Stimulated activated CD8-positive, alpha-beta memory T cell treated with anti-CD3 and anti-CD28 coated beads, Interleukin-2, amount 100 ng/mL, for 1 hour (primary cell): ENCODE measurements around the gene MEF2B.
A peak's percentile ranks its signal among the peaks of the same experiment; 100 is the strongest.
"Not testable (repeated sequence)": the region's sequence is repeated elsewhere in the genome, so short reads cannot be mapped to it uniquely, and the experiment has no call there.

Source experiments
- DNase-seq, 2 donors: peaks; one replicate each; pipeline ENCODE4 v3.0.0-alpha.2; 2020; ENCODE audit warnings: low read depth in 2 of 2

MEF2B gene

DNA sequence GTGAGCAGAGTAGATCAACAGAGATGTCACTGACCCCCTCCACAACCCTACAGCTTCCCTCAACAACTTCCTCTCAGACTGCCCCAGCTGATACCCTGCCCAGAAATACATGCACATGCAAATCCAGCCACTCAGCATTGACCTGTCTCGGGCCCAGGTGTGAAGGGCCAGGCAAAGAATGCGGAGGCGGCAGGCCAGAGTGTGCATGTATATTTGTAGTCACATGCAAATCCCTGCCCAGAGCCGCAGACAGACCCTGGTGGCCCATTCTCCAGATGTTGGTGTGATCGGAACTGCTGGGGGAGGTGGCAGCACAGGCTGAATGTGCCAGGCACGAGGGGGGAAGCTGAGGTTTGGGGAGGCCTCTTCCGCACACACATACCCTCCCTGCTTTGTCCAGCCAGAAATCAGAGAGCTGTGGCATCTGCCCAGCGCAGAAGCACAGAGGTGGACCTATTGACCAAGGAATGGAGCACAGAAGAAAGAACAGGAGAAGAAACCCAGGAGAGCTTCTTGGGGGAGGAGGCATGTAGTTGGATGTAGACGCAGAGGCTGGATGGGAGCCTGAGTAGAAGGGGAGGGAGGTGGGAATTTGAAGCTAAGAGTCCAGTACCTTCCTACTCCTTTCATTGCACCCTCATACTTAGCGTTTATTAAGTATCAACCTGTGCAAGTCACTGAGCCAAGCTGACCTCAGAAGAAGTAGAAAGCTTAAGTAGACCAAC lies 14.4 kb downstream of the MEF2B start:
- DNase-seq = no peak

GRCh38 chr19:19154768-19155494 lies 15.1 kb downstream of the MEF2B start:
- no peak for DNase-seq

DNA sequence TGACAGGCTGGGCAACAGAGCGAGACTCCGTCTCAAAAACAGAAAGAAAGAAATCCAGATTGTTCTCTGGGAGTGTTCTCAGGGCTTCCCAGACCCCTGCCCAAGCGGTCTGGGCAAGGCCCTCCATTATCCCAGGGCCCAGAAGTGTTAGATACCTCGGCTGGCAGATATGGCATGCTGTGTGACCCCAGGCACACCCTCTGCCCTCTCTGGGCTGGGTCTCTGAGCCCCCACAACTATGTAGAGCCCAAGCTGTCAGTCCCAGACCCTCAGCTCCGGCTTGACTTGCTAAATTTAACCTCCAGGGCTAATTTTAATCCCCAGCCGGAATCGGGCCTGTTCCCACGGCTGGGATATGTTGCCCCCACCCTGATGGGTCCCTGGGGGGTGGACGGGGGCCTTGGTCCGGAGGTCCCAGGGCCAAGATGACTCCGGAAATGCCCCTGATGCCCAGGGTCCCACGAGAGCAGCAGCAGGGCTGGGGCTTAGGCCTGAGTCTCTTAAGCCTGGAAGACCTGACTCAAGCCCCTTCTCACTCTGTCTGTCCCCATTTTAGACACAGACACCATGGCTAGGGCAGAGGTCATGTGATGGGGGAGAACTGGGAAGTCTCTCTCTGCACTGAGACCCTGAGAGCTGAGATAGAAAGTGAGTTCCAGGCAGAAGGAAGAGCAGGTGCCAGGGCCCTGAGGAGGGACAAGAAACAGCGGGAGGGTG lies 17.2 kb downstream of the MEF2B start:
- DNase-seq = no peak

DNA sequence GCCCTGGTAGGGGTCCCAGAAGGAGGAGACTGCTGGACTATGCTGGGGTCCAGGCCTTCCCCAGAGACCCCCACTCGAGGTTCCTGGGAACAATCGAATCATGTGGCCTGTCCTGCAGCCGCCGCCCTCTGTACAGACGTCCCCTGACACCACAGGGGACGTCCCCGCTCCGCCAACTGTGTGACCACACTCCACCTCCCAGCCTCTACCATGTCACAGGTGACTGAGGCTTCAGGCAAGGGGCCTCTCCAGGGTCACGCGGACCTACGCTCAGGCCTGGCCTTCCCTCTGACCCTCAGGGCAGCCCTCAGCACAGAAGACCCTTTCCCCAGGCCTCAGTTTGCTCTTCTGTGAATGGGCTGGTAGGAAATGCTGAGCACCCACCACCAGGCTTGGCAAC lies 18.6 kb downstream of the MEF2B start:
- no peak for DNase-seq

DNA sequence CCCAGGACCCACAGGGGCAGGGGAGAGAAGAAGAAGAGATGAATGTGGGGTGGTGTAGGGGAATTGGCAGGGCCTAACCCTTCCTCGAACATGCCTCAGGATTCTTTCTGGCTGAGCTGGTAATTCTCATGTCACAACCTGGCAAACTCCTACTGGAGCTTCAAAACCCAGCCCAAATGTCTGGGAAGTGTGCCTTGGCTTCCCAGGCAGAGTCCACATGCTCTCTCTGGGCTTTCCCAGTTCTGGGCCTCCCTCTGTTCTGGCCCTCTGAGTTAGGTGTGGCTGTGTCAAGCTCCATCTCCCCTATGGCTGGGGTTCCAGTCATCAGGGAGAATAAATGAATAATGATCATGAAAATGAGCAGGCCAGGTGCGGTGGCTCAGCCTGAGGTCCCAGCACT lies 20.6 kb downstream of the MEF2B start:
- no peak for DNase-seq

DNA sequence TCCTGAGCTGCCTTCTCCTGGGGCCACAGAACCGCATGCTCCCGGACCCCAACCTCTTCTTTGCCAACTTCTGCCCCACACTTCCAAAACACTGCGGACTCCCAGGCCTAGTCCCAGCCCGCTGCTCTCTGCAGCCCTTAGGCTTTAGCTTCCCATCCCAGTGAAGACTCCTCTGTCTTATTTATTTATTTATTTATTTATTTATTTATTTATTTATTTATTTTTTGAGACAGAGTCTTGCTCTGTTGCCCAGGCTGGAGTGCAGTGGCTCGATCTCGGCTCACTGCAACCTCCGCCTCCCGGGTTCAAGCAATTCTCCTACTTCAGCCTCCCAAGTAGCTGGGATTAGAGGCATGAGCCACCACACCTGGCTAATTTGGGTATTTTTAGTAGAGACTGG lies 21.6 kb downstream of the MEF2B start:
- not testable (repeated sequence) for DNase-seq

DNA sequence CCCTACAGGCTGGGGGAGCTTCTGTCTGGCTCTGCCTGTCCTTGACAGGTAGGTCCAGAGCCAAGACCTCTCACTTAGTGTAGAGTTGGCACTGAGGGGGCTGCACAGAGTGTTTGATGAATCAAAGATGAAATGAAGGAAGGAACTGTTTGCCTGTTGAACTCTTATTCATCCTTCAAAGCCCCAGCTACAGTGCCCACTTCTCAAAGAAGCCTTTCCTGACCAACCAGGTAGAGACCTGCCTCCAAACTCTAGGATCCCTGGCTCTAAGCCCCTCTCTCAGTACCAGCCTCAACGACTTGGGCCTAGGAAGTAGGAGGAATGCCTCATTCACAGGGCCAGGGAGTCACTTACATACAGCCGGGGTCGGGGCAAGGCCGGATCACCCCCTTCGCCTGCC lies 22.7 kb downstream of the MEF2B start:
- no peak for DNase-seq

DNA sequence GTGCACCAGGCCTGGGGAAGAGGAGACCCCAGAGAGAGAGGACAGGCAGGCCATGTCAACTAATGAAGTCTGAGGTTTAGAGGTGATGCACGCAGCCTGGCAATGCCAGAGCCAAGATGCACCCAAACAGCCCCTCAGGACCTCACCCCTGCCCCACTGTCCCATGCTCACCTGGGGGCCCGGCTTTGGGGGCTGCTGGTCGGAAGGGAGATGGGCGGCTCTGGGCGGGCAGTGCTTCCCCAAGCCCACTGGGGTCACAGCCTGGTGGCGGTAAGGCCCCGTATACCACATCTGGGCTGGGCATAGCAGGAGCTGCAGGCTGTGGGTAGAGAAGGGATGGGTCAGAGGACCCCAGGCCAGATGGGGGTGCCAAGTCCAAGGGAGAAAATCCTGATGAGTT lies 23.2 kb downstream of the MEF2B start:
- DNase-seq = no peak

- peak; percentile 70 for DNase-seq
Measured at GRCh38 chr19:19145684-19146608, 24.1 kb downstream of the MEF2B start.

- DNase-seq = no peak
Measured at GRCh38 chr19:19145281-19145680, 24.8 kb downstream of the MEF2B start.

GRCh38 chr19:19142347-19142746 lies 27.7 kb downstream of the MEF2B start:
- no peak for DNase-seq

- no peak for DNase-seq
Measured at GRCh38 chr19:19140476-19140875, 29.6 kb downstream of the MEF2B start.

GRCh38 chr19:19139876-19140229 lies 30.2 kb downstream of the MEF2B start:
- no peak for DNase-seq

DNA sequence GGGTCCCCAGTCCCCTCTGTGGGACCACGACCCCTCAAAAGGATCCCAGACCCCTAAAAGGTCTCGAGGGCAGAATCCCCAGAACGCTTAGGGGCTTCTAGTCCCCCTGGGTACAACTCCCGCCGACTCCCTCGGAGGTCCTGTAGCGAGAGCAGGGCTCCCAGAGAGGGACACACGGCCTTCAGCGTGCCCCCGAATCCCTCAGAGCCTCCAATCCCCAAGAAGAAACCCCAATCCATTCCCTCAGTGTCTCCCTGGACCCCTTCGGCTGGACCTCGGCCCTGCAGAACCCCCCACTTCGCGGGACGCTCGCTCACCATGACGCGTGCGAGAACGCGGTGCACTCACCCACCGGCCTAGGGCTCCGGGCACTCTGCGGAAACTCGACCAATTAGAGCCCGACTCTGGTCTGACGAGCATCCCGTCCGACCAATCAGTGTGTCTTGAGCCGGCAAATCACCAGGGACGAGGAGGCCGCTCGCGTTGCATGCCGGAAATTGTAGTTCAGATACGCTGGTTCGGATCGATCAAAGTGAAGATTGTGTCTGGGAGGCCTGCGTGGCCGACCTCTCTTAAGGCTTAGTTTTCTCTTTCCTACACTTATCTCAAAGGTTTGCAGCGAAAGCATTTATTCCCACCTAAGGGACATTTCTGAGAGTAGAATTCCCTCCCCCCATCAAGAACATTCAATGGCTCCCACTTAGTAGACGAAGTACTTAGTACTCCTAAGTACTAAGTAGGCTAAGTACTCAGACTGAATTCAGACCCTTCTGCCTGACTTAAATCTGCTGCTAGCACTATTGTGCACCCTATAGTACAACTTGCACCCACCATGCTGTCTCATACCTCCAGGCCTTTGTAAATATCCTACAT lies 31.7 kb downstream of the MEF2B start, which contains the start of gene TMEM161A:
Gene TMEM161A (minus strand): TSS at position 370 of the 873 bp plus-strand sequence. CDS start 50 bp downstream, at position 320.
- DNase-seq = peak; percentile 83 to 90

DNA sequence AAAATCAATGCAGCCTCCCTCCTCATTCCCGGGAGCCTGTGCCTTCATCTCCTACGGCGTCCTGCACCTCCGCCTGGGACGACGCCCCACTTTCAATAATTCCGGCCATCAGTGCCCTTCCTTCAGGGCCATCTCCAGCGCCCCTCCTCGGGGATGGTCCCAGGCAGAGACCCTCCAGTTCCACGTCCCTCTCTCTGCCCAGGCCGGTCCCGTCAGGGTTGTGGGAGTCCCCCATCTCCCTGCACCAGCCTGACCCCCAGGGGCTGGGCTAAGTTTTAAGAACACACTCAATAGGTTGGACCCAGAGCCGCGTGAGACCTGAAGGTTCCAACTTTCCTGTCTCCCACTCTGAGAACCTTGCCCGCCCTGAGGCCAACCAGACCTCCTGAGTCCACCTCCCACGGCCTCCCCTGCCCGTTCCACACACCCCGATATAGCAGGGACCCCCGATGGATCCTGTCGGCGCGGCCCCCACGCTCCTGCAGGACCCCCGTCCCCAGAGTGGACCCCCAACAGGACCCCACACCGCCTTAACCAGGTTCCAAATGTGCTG lies 32.4 kb downstream of the MEF2B start:
- DNase-seq = no peak

DNA sequence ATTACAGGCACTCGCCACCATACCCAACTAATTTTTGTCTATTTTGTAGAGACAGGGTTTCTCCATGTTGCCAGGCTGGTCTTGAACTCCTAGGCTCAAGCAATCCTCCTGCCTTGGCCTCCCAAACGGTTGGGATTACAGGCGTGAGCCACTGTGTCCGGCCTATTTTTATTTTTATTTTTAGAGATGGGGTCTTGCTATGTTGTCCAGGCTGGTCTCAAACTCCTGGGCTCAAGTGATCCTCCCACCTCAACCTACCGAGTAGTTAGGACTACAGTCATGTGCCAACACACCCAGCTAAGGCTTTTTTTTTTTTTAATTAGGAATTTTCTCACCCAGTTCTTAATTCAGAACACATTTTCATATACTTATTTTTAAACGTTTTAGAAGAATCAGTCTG lies 34.4 kb downstream of the MEF2B start:
- DNase-seq = not testable (repeated sequence)

DNA sequence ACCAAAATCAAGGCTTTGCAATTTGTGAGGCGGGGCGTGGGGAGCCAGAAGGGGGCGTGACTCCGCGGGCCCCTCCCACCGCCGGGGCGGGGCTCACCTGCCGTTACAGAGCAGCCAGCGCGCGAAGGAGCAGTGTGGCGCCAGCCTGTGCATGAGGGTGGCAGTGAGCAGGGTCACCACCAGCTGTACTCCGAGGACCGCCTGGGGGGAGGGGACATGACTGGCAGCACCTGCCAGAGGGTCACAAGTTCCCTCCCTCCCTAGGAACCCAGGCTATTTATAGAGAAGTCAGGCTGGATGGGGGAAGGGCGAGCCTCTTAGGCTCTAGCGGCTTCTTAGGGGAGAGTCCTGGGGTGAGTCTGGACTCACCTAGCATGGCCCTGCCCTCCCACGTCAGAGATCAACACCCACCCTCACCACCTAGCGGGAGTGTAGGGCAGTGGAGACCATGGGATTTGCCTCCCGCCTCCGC lies 35.3 kb downstream of the MEF2B start:
- DNase-seq = no peak

GRCh38 chr19:19133985-19134384 lies 36.1 kb downstream of the MEF2B start:
- no peak for DNase-seq

DNA sequence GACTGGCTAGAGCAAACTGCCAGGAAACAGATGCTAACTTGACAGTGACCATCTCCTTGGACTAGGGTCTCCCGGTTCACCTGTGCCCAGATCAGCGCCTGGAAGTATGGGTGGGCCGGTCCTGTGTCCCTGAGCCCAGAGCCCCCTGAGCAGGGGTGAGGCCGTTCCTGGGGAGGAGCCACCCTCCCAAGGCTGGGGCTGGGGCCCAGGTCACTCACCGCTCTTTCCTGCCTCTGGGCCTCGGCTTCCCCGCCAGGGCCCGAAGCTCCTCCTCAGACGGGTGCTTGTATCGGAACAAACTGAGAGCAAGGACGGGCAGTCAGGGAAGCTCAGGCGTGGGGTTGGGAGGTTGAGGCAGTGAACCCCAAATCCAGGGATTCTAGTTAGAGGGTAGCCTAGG lies 37.2 kb downstream of the MEF2B start:
- no peak for DNase-seq

DNA sequence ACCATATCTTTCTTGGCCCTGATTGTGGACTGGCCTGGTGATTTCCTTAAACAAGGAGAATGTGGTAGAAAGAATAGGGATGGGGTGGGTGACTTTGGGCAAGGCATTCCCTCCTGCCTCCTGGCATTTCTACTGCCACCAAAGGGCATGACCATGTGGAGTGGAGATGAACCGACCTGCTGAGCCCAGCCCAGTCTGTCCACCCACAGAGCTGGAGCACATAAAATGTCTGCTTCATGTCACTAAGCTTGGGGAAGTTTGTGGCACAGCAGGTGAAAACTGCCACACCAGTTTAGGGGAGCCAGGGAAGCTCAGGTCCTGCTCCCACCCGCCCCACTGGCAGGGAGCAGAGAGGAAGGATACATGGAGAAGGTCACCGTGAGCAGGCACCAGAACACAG lies 38.1 kb downstream of the MEF2B start:
- no peak for DNase-seq
